NCI-H2029 treated with DMSO at 0.1 percent for 48 hours (cell line): ENCODE measurements around the gene TMEM151B.

ENCODE experiments used
- DNase-seq: peaks from one replicate; lab custom pipeline; 2025; lab: John Stamatoyannopoulos, UW

Gene TMEM151B

DNA sequence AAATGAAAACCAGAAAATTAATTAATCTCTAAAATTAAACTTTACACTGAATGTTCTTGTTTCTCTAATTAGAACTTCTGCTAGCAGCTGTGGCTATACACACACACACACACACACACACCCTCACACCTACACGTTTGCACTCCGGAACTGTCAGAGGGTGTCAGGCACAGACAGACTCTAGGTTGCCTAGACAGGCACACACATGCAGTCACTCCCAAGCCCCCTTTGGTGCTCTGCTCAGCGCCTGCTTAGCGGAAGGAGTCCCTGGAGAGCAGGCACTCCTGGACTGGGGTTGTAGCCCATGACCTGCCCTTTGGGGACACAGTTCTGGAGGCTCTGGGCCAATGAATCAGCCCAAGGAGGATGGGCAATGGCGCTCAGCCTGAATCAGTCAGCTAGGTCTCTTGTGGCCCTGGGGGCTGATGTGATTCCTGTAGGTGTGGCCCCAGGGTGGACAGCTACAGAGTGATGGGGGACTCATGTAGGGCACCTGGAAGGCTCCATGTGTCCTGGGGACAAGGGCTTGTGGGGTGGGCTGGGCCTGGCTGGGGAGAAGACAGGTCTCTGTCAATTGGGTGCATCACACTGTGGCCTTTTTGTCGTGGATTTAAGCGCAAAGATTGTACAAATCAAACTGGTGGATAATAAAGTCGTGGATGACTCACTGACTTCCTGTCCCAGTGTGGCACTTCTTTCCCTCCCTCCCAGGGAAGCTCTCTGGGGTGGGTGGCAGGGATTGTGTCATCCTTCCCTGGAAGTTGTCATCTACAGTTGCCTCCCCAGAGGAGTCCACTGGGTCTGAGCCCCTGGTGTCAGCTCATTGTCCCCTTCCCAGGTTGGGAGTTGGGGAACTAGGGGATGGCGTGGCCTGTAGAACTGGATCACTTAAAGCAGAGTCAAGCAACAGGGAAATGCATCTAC is 8.8 kb downstream of the TMEM151B start:
- no peak for DNase-seq

DNA sequence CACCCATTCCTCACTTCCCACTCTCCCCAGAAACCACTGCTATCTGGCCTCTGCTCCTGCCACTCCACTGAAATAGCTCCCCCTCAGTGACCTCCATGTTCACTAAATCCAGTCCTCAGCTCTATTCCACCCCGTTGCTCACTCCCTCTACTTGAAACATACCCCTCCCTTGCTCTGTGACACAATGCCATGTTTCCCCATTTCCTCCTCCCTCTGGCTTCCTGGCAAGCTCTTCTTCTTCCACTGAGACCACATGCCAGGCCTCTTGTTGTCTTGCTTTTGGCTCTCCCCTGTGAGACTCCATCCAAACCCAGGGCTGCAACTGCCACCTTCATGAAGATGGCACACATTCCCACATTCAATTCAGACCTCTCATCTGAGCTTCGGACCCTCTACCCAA is 13.9 kb downstream of the TMEM151B start:
- no peak for DNase-seq

DNA sequence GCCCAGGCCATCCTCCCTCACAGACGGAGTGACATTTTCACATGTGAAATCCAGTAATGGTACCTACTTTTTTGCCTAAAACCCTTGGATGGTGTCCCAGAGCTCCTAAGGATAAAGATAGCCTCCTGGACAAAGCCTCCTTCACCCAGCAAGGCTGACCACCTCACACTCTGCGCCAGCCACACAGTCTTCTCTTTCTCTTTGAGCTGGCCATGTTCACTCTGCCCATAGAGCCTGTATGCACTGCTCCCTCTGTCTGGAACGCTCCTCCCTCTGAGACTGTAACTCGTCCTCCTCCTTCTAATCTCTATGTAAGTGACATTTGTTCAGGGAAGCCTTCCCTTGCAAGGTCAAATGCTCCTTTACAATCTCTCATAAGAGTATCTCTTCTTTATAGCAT is 14.6 kb downstream of the TMEM151B start:
- no peak for DNase-seq

DNA sequence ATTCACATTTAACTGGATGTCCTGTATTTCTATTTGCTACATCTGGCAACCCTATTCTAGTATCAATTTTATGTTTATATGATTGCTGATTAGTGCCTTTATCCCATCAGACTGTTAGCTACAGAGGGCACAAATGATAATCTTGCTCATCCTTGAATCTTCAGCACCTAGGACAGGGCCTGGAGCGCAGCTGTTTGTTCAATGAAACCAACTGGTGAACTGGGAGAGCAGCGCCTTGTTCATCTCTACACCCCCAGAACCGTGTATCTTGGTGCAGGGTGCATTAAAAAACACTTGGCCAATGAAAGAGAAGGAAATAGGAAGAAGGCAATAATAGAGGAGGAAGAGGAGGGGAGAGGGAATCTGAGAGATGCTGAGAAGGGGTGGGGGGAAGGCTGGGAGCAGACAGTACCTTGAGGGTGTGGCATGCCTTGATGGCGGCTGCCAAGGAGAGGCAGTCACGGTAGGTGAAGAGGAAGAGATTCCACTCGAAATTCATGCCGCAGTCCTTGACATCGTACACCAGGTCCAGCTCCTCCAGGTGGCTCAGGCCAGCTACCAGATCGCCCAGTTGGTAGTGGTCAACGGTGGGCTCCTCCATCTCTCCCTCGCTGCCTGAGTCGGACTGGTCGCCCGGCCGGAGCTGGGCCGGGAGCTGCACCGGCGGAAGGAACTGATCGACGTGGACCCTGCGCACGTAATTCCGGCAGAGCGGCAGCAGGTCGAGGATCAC is 15.5 kb downstream of the TMEM151B start:
- DNase-seq = no peak

DNA sequence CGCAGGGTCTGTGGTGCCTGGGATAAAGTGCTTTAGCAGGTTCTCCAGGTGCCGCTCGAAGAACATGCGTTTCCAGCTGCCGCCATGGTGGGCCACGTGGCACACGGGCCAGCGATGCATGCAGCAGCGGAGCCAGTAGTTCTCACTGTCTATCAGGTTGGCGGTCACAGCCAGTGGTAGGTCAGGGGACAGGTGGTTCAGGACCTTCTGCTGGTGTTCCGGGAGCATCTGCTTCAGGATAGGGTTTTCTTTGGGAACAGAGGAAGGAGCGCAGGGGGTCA is 16.0 kb downstream of the TMEM151B start:
- DNase-seq = no peak

DNA sequence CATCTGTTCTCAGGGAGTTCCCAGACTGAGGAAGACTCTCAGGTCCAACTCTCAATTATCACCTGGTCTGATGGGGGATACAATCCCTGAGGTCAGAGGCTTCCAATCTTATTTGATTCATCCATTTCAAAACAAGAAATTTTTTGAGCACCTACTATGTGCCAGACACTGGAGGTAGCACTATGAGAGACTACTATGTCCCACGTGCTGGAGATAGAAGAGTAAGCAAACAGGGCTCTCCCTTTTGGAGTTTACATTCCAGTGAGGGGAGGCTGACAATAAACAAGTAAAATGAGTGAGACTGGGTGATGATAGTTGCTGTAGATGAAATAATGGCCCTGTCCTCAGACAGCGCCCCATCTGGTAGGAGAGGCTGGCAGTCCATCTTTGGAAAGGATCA is 16.5 kb downstream of the TMEM151B start:
- DNase-seq = no peak

DNA sequence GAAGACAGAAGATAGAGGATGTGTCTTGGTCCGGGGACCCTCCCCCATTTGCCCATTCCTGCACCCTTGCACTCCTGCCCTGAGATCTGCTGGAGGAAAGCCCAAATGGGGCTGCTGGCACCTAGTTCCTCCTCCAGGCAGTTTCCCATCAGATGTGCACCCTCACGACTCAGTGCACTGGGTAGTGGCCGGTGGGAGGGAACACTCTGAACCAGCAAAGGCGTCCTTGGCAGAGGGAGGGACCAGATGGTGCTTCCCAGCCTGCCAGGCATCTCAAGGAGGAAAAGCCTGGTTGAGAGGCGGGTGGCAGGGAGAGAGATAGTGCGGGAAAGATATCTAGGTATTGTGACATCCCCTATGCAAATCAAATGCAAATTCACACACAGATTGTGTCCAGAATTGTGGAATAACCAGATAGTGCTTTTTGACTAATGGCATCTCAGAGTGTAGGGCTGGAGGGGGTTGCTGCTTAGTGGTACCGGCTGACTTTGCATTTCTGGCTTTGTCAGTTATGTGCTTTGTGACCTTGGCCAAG is 19.5 kb downstream of the TMEM151B start:
- DNase-seq = no peak

DNA sequence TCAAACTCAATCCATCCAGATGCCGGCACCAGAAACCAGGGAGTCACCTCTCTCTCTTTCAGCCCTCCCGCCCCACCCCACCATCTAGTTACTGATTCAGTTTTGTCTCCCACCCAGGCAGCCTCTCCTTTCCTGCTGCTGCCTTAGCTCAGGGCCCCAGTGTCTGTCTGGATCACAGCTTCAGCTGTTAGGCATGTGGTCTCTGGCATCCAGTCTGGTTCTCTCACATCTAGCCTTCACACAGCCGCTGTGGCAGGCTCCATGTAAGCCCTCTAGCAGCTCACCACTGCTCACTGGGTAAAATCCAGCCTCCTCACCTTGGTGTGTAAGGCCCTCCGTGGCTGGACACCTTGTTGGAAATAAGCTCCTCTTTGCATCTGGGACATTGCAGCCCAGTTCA is 21.6 kb downstream of the TMEM151B start:
- DNase-seq = no peak

DNA sequence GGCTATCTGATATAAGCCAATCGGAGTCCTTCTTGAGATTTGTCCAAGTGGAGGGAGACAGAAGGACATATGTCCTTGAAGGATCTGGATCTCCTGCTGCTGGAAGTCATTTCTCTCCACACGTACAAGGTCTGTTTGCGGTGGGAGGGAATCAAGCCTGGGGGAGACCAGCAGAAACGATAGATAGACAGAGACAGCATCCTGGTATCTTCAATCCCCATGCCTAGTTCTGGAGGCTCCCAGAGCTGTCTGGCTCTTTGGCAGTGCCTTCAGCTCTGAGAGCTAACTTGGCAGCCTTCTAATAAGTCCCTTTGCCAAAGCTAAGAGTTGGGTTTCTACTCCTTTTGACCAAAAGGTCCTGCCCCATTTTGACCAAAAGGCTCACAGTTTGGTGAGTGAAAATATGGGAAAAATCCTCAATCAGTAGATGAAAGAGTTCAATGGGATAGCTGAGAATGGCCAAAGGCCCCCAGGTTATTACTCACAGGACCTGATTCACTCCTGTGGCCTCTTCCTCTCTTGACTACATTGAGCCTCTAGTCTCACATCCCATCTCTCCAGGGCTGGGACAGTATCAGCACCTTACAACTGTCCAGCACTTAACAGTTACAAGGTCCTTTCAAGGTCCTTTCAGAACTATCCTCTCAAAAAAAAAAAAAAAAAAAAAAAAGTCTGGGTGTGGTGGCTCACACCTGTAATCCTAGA is 22.6 kb downstream of the TMEM151B start:
- no peak for DNase-seq

DNA sequence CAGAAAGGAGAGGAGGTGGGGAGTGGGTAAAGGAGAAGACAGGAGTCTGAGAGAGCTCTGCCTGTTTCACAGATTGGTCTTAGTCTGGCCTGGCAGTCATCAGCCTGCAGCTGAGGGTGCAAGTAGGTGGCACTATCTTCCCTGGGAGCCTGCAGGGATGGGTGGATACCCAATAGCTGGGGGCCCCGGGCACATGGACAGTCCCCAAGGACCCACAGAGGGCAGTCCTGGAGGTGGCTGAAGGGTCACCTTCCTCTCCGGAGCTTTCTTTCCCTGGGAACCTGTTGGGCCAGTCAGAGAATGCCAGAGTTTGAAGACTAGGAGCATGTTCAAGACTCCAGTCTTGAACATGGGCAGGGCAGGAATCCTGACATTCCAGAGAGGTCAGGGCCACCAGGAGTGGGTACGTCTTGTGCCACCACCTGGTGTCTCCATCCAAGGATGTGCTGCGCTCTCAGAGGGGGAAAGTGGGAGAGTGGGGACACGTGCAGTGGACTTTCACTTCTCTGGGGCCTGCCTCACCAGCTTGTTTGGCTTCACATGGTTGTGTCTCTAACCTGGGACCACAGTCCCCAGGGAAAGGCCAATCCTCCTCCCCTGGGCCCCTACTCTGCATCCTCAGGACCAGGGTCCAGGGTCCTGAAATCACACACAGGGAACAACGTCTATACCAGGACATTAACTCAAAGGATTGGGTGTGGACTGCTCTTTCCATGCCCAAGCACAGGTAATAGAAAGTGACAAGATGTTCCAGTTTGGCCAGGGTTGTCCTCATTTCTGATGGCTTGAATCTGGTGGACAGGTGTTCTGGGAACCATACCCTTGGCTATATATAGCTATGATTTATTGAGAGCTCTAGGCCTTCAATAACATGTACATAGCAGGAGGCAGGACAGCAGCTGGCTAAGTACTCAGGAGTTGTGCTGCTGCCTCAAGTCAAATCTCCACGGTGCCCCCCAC is 24.9 kb downstream of the TMEM151B start:
- no peak for DNase-seq

DNA sequence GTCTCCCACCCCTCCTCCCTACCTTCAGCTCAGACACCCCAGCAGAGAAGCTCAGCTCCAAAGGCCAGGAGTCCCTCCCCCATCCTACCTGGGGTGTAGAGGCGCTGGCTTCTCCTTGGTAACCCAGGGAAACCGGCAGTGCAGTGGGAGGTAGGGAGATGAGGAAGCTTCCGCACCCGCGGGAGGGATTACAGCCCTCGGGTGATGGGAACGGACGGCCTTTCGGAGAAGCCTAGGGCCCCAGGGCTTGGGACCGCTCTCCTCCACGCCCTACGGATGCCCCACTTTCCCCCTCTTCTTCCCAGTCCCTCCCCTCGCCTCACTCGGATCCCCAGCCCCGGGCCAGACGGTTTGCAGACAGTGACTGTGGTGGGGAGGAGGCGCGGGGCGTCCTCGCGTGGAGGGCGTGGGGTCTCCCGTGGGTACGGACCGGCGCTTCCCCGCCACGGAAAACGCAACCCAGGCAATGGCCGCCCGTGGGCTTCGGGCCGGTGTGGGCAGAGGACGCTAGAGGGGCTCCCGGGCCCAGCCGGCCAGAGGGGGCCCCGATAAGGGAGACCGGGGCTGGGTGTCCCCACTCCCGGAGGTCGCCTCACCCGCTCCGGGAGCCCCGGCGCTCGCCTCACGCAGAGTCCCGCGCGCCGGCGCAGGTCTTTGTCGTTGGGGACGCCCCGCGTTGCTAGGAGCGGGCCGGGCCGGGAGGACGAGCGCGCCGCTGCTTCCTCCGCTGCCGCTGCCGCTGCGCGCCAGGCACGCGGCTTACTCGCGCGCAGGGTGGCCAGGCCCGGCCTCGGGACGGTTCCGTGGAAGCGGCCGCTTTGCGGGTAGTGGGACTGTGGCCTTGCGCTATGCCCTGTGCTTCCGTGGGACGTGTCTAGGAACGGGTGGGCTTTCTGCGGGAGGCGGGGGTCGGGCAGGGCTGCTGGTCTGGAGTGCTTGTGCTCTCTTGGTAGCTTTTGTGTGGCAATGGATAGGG is 27.1 kb downstream of the TMEM151B start:
- DNase-seq = no peak

DNA sequence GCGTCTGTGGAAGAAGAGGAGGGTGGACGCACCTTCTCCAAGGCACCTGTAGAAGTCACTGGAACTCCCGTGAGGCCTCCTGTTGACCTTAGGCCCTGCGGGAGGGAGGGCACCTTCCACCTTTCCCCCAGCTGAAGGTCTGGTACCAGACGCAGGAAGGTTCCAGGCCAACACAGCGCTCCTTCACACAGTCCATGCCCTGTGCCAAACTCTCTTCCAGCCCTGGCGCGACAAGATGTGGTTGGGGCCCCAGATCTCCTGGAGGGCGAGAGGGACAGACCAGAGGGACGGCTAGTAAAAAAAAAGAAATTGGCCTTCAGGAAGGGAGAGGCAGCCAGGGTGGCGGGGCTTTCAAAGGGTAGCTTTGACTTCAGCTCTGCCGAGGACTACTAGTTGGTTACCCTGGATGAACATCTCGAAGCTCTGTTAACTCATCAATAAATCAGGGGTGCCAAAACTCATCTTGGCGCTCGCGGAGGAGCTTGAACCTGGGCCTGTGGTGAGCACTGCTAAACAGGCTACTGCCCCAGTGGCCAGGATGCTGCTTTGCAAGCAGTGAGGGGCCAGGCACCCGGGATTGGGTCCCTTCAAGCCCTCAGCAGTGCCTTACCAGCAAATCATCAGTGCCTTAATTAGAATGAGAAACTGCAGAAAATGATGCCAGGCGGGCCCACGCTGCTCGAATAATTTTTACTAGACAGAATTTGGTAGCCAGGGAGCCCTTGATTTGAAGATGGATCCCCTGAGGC is 28.0 kb downstream of the TMEM151B start:
- no peak for DNase-seq

DNA sequence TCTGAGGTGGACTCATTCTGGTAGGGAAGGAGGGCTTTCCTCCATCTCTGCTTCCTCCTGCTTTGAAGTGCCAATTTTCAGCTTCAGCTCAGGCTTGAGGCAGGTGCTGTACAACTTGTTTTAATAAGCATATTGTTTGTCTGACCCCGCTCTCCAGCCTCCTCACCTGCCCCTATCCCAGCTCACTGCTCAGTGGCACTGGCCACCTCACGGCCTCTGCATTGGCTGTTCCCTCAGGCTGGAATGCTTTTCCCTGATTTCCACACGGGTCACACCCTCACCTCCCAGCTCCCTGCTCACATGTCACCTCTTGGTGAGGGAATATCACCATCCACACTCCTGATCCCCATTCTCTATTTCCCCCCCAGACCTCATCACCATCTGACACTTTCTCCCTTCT is 28.6 kb downstream of the TMEM151B start:
- no peak for DNase-seq

DNA sequence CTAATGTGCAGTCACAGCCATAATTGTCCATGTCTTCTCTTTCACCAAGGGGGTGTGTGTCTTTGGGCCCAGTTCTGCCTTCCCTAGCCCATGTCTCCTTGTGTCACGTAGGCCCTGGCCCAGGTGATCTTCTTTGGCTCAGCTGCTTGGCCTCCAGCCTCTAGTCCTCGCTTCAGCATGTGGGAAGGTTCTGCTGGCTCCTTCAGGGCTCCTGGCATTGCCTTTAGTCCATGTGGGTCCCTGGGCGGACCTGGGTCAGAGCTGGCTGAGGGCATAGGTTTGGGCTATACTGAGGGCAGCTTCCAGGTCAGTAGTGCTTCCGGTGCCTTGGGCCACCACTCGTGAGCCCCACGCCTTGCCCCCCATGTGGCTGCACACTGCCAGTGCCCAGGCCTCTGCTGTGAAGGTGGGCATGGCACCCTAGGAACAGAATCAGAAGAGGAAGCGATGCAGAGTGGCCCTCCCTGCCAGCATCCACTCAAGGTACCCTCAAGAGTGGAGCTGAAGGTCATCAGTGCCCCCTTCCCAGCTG is 30.1 kb downstream of the TMEM151B start:
- DNase-seq = no peak

DNA sequence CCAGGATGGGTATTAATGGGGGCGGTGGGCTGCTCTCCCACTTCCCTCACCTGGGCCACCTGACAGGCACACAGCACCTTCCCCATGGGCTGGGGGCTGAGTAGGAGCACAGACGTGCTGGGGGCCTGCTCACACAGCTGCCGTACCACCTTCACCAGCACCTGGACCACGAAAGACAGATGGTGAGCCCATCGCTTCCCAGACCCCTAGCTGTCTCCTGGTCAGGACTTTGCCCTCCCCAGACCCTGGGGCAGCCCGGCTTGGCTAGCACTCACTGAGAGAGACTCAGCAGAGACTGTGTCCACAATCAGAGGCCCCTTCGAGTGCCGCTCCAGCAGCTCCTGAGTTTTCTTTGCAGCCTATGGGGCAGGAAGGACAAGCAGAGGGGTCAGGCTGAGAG is 30.9 kb downstream of the TMEM151B start:
- DNase-seq = no peak

DNA sequence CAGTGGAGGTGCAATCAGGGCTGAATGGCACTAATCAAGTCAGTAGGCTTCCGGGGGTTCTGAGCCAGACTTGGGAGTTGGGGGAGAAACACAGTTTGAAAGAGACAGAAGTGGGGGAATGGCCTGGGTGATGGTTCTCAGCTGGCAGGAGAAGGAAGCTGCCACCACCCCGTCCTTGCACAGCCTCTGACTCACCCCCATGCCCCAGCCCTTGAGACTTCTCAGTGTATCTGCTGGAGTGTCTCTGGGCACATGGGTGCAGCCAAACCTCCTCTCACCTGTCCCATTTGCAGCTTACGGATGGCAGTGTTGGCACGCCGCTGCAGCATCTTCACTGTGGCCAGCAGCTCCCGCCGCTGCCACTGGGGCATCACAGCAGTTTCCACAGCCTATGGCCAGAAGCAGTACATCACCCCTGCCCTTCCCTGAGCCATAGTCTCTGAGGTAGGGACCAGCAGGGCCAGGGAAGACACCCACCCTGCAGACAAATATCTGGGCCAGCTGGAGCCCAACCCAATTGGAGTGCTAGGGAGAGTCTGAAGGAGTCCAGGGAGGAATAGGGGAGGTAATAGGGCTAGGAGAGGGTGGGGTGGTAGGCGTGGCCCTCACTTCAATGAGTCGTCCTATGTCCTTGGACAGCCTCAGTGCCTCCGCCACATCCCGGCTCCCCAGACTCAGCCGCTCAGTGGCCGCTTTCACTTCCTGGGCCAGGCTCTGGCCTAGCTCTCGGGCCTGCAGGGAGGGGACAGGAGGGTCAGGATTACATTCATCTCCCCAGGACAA is 31.7 kb downstream of the TMEM151B start:
- no peak for DNase-seq

DNA sequence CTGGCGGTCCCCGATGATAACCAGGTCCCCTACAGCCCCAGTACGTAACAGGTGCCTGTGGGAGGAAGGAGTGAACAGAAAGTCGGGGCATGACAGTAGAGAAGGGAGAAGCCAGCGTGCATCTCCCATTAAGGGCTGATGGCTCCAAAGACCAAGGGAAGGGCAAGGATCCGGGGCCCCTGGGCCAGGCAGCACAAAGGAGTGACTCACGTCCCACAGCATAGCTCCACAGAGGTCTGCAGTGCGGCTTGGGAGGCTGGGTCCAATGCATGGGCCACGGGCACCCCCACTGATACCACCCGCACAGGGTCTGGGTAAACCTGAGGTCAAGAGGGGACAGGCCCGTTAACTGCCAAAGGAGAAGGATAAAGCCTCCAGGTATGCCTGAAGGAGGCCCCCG is 32.6 kb downstream of the TMEM151B start:
- no peak for DNase-seq

DNA sequence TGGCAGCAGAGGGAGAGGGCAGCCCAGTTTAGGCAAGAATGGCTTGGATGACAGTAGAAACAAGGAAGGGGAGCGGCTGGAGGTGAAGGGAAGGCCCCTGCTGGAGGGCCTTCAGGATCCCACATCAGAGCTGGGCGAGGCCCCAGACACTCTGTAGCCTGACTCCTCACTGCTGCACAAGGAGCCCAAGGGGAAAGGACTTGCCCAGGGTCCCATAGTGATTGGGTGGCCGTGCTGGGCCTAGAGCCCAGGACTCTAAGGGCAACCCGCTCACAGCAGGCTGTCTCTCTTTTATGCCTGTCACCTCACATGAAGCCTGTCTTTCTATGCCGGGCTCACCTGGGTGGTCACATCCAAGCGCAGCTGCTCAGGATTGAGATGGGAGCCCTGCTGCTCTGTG is 33.6 kb downstream of the TMEM151B start:
- DNase-seq = no peak
